GM12878 (cell line): ENCODE results near the gene MUC12. TPM values are rescaled to one million over a fixed set of nuclear protein-coding genes. Genes with fewer than 3 reads are reported as not detected.
A peak's percentile ranks its signal among the peaks of the same experiment; 100 is the strongest.

Source experiments
- ATAC-seq: fragments of 200-7000 bp; cut with Tn5 transposase; 3 replicates; pipeline ENCODE4 v1.9.1; 2020; ENCODE audit warnings: mild to moderate bottlenecking, moderate library complexity
- BruUV-seq: library from RNA; stranded (reverse); fragments of 400-500 nt; replicated peaks from 2 replicates; lab custom pipeline; 2021; lab: Mats Ljungman, UMichigan
- CTCF ChIA-PET: fragments of 300-600 bp; sonication (Branson Sonifier 250); formaldehyde crosslinking; extraction: SDS; loops from one replicate; lab custom pipeline; 2021; ENCODE audit warnings: inconsistent platforms; lab: Yijun Ruan, JAX
- POLR2A ChIA-PET: fragments of 350-600 bp; formaldehyde crosslinking; extraction: SDS; loops from one replicate; lab custom pipeline; 2021; ENCODE audit warnings: inconsistent platforms; lab: Charles Lee
- RAD21 ChIA-PET: fragments of 300-600 bp; sonication (Branson Sonifier 250); formaldehyde crosslinking; loops from one replicate; lab custom pipeline; 2023; ENCODE audit warnings: antibody characterized with exemption; ENCODE audit not compliant: unreplicated experiment; lab: Charles Lee
- SMC1A ChIA-PET: fragments of 300-600 bp; sonication (Branson Sonifier 250); formaldehyde crosslinking; loops from one replicate; lab custom pipeline; 2023; ENCODE audit not compliant: unreplicated experiment, uncharacterized antibody; lab: Charles Lee
- DNase-seq: peaks from one replicate; pipeline ENCODE4 v3.0.0-alpha.2; 2011; ENCODE audit warnings: low read depth, low spot score
- FAIRE-seq: peaks from 3 replicates; lab custom pipeline; 2011; peaks lifted over from hg19 to GRCh38; lab: Jason Lieb, UNC
- H2AFZ ChIP-seq: 2 replicates; pipeline ENCODE4 v1.6.0; 2011; ENCODE audit warnings: low read depth, low read length, control low read depth; ENCODE audit not compliant: control insufficient read depth
- H3K27ac ChIP-seq: 2 replicates; pipeline ENCODE4 v1.5.1; 2011; ENCODE audit warnings: control low read depth; ENCODE audit not compliant: control insufficient read depth, insufficient read depth
- H3K27me3 ChIP-seq, 2 experiments: replicated peaks in 1 of 2; 2 replicates each; pipeline versions ENCODE4 v1.6.0 to v1.6.1; 2011; ENCODE audit warnings: low read length in 1 of 2; ENCODE audit not compliant: control insufficient read depth in 2 of 2, insufficient read depth in 2 of 2
- H3K36me3 ChIP-seq, 2 experiments: 2 replicates each; pipeline ENCODE4 v1.5.1; 2011; ENCODE audit warnings: low read length in 1 of 2; ENCODE audit not compliant: control insufficient read depth in 2 of 2, insufficient read depth in 2 of 2
- H3K4me1 ChIP-seq: 2 replicates; pipeline ENCODE4 v1.6.1; 2011; ENCODE audit warnings: mild to moderate bottlenecking, low read length, moderate library complexity, mixed read lengths; ENCODE audit not compliant: control insufficient read depth, insufficient read depth
- H3K4me2 ChIP-seq: 2 replicates; pipeline ENCODE4 v1.6.0; 2011; ENCODE audit warnings: control low read depth; ENCODE audit not compliant: control insufficient read depth, insufficient read depth
- H3K4me3 ChIP-seq: fragments of 200-600 bp; sonication (generic); 2 replicates; pipeline ENCODE4 v1.5.1; 2016
- H3K79me2 ChIP-seq: 2 replicates; pipeline ENCODE4 v1.6.0; 2011; ENCODE audit warnings: low read length; ENCODE audit not compliant: control insufficient read depth, insufficient read depth
- H3K9ac ChIP-seq: 2 replicates; pipeline ENCODE4 v1.8.0; 2011; ENCODE audit warnings: low read length, control low read depth, mixed read lengths; ENCODE audit not compliant: control insufficient read depth, insufficient read depth
- H3K9me3 ChIP-seq: replicated peaks from 3 replicates; pipeline ENCODE4 v1.5.1; 2011; ENCODE audit warnings: mild to moderate bottlenecking, low read length; ENCODE audit not compliant: control insufficient read depth, insufficient read depth
- H4K20me1 ChIP-seq: 2 replicates; pipeline ENCODE4 v1.6.0; 2011; ENCODE audit not compliant: control insufficient read depth, insufficient read depth
- BHLHE40 ChIP-seq, 2 experiments: fragments of 450-650 bp in 1 of 2; IDR thresholded peaks; 2 replicates each; pipeline ENCODE4 v1.6.1; 2011 to 2017; ENCODE audit warnings: low read depth in 2 of 2, borderline replicate concordance in 1 of 2, improper control_type of control experiment in 1 of 2, low read length in 1 of 2, mild to moderate bottlenecking in 1 of 2
- CBX3 ChIP-seq: fragments of 200-600 bp; sonication (generic); IDR thresholded peaks from 2 replicates; pipeline ENCODE4 v1.6.1; 2016; ENCODE audit warnings: low read depth, borderline replicate concordance
- RCOR1 ChIP-seq: conservative IDR thresholded peaks from 2 replicates; pipeline ENCODE4 v1.6.1; 2012; ENCODE audit warnings: low read depth, low read length, improper control_type of control experiment
- SIX5 ChIP-seq: IDR thresholded peaks from 2 replicates; pipeline ENCODE4 v1.6.1; 2011; ENCODE audit warnings: mild to moderate bottlenecking, low read depth, low read length, moderate library complexity; ENCODE audit not compliant: severe bottlenecking
- USF2 ChIP-seq: IDR thresholded peaks from 2 replicates; pipeline ENCODE4 v1.6.1; 2011; ENCODE audit warnings: low read depth, low read length, improper control_type of control experiment, borderline replicate concordance
- ZBTB11 ChIP-seq: fragments of 450-650 bp; formaldehyde crosslinking; IDR thresholded peaks from 2 replicates; pipeline ENCODE4 v1.5.0; 2022; ENCODE audit warnings: mild to moderate bottlenecking, missing genetic modification characterization
- WGBS: methylation state at CpG from one replicate; pipeline ENCODE4 v1.1.6; 2016; ENCODE audit warnings: low lambda C conversion rate; ENCODE audit not compliant: insufficient replicate concordance, insufficient coverage; ENCODE audit errors: missing lambda C conversion rate; 5-methylcytosine and 5-hydroxymethylcytosine counted together
- in situ Hi-C: fragments of 300-500 bp; cut with MboI; formaldehyde crosslinking; loops from 9 replicates; pipeline ENCODE4 v1.14.3; 2018; ENCODE audit warnings: mixed read lengths
- intact Hi-C: fragments of 100-400 bp; cut with micrococcal nuclease; formaldehyde crosslinking; loops from one replicate; pipeline ENCODE4 v1.14.2; 2022; ENCODE audit not compliant: unreplicated experiment
- polyA plus RNA-seq, 11 experiments: library from polyadenylated mRNA; depleted of rRNA in 4 of 11; unstranded in 6 of 11; stranded (reverse) in 5 of 11; fragments of >200 nt; fragmentation: Nextera tagmentation in 4 of 11; fragmentation: Illumina TruSeq in 1 of 11; extraction: Ambion mirVana in 4 of 11; extraction: Trizol in 1 of 11; gene quantifications; 1 replicate in 1 of 11; 2 replicates in 10 of 11; pipeline versions ENCODE4 v1.2.1 to v1.2.3, GENCODE V29; 2011 to 2016; ENCODE audit warnings: inconsistent platforms in 2 of 11, missing spikeins in 2 of 11, low read depth in 1 of 11
- total RNA-seq, 4 experiments: library from RNA; depleted of rRNA in 3 of 4; stranded (reverse); fragments of >200 nt in 3 of 4; fragmentation: Illumina TruSeq in 1 of 4; extraction: Trizol in 1 of 4; gene quantifications; 2 replicates each; pipeline versions ENCODE4 v1.2.1 to v1.2.3, GENCODE V29; 2013 to 2021

The MUC12 gene
- total and polyA plus RNA-seq, 10 of the 15 experiments (the other 5 are each of a cell fraction or from before 2014, with no cell fraction given) = 1.7 to 4.5 (median 2.6) TPM

- SMC1A ChIA-PET = no interaction called here
Measured at GRCh38 chr7:100951888-100952560, 17.3 kb upstream of the MUC12 start.

More at GRCh38 chr7:100951888-100952560, 17.3 kb upstream of the MUC12 start:
- CTCF ChIA-PET = no interaction called here
- no peak overlapping the region for H3K4me2 ChIP-seq
- H3K9me3 ChIP-seq = no peaks in the 10 kb centered on the region; the same call in 2 of the 3 replicates
- no peaks in the 10 kb centered on the region for H4K20me1 ChIP-seq
- TF ChIP-seq ZBTB11 (no peak), RCOR1 (no peak), USF2 (no peak), CBX3 (no peak), BHLHE40 (IDR thresholded peaks at IDR 0.05; ENCODE audit: borderline replicate concordance in 1 of 2, low read depth in 2 of 2, low read length in 1 of 2) (0 out of 4 replicates have a peak, but pooled peaks of 1 of the 2 experiments have one; percentile 14), SIX5 (no peak)
- TF ChIP-seq, all 136 proteins: peak for 1
- Histone ChIP-seq H3K36me3 (no peaks in the 10 kb centered on the region), H3K79me2 (no peaks in the 10 kb centered on the region), H3K27ac (no peak overlapping the region), H3K27me3 (peaks cover 1 to 2% of the 10 kb centered on the region in 2 experiments; a peak in 2 of 4 replicates), H3K9ac (no peak overlapping the region), H2AFZ (no peak overlapping the region), H3K4me1 (no peaks in the 10 kb centered on the region), H3K4me3 (no peak overlapping the region)
- 10% methylated on average over 15 of the region's 15 CpGs for WGBS
- DNase-seq (no peak), ATAC-seq (peak; percentile 51), FAIRE-seq (no peak)
- BruUV-seq = no TSS peak
- in situ Hi-C loops (no loop called here), intact Hi-C loops (no loop called here)
- ChIA-PET POLR2A (no interaction called here), RAD21 (no interaction called here)
